Fibroblast of lung (primary cell): ENCODE measurements around the gene ZBTB26.

Source experiments
- EZH2 ChIP-seq: IDR thresholded peaks from 2 replicates; pipeline ENCODE4 v1.5.1; 2012; ENCODE audit warnings: low read length, control low read depth, mild to moderate bottlenecking; ENCODE audit errors: missing control alignments
- TF ChIP-seq, protein P1 (sequence below), 2 donors: IDR thresholded peaks in 1 of 2; conservative IDR thresholded peaks in 1 of 2; 1 replicate in 1 of 2; 2 replicates in 1 of 2; pipeline ENCODE4 v1.5.1; 2011 to 2012; ENCODE audit warnings: low read length in 2 of 2, control low read depth in 1 of 2, inconsistent platforms in 1 of 2, low read depth in 1 of 2, mild to moderate bottlenecking in 1 of 2

DNA sequence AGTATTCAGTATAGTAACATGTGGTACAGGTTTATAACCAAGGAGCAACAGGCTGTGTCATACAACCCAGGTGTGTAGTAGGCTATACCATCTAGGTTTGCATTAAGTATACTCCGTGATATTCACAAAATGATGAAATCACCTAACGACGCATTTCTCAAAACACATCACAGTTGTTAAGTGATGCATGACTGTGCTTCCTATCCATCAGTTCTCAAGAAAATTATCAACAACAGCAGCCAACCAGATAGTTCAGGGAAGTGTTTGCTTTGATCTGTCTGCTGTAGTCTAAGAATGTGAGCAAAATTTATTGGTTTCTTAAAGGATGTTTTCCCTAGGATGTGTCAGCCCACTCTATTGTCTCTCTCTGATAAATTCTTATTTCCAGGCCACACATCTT, 7.4 kb downstream of the ZBTB26 start:
- TF ChIP-seq EZH2 = no peak
- TF ChIP-seq, protein P1, sequence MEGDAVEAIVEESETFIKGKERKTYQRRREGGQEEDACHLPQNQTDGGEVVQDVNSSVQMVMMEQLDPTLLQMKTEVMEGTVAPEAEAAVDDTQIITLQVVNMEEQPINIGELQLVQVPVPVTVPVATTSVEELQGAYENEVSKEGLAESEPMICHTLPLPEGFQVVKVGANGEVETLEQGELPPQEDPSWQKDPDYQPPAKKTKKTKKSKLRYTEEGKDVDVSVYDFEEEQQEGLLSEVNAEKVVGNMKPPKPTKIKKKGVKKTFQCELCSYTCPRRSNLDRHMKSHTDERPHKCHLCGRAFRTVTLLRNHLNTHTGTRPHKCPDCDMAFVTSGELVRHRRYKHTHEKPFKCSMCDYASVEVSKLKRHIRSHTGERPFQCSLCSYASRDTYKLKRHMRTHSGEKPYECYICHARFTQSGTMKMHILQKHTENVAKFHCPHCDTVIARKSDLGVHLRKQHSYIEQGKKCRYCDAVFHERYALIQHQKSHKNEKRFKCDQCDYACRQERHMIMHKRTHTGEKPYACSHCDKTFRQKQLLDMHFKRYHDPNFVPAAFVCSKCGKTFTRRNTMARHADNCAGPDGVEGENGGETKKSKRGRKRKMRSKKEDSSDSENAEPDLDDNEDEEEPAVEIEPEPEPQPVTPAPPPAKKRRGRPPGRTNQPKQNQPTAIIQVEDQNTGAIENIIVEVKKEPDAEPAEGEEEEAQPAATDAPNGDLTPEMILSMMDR (conservative IDR thresholded peaks at IDR 0.05 in 1 of 2, IDR thresholded peaks at IDR 0.05 in 1 of 2; ENCODE audit: low read depth in 1 of 2, low read length in 2 of 2) = no peak
